Measurements from ENCODE around the gene STEAP3. TPM values are rescaled to one million over a fixed set of nuclear protein-coding genes. Genes with fewer than 3 reads are reported as not detected.

The STEAP3 gene
- total RNA-seq, 1 experiment from 2014 or later = 24.0 TPM

DNA sequence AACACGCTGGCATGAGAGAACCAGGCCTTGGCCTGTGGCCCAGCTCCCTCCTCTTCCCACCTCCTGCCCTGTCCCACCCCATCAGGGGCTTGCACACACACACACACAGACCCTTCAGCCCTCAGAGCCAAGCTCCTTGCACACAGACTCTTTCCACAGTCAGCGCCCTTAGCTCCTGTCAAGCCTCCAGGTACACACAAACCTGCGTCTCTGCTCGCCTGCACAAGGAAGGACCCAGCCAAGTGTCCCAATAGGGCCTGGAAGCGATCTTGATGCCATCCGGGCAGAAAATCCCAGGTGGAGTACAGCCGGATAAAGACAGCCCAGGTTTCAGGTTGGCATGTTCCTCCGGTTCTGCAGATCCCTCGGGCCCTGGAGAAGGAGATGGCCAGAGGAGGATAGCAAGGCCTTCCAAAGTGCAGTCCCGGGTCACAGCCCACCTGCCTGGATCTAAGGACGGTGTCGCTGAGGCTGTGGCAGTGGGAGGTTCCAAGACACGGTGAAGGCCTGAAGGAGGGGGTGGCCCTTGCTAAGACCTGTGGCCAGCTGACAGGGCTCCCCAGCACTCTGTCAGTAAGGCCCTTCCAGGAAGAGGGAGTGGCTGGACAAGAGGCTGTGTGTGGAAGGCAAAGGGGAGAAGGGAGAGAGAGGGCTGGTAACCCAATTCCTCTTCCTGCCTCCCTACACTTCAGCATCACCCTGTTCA, 18.5 kb upstream of the STEAP3 start:
- Mint-ChIP-seq H3K36me3 (no peaks in the 10 kb centered on the region), H3K27me3 (ENCODE audit: low read depth) (peaks cover 5% of the 10 kb centered on the region; the same call in 1 of the 2 replicates), H3K4me1 (peaks cover 4% of the 10 kb centered on the region; the same call in 1 of the 2 replicates), H3K4me3 (no peak overlapping the region), H3K27ac (no peak overlapping the region), H3K9me3 (no peaks in the 10 kb centered on the region)
- ATAC-seq (no peak), DNase-seq (ENCODE audit: low spot score) (no peak)
- ChIA-PET CTCF (no interaction called here), POLR2A (no interaction called here)
- TF ChIP-seq, protein P1, sequence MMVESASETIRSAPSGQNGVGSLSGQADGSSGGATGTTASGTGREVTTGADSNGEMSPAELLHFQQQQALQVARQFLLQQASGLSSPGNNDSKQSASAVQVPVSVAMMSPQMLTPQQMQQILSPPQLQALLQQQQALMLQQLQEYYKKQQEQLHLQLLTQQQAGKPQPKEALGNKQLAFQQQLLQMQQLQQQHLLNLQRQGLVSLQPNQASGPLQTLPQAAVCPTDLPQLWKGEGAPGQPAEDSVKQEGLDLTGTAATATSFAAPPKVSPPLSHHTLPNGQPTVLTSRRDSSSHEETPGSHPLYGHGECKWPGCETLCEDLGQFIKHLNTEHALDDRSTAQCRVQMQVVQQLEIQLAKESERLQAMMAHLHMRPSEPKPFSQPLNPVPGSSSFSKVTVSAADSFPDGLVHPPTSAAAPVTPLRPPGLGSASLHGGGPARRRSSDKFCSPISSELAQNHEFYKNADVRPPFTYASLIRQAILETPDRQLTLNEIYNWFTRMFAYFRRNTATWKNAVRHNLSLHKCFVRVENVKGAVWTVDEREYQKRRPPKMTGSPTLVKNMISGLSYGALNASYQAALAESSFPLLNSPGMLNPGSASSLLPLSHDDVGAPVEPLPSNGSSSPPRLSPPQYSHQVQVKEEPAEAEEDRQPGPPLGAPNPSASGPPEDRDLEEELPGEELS (CRISPR knock-in tag; IDR thresholded peaks at IDR 0.05) = no peak
- TF ChIP-seq, protein P2, sequence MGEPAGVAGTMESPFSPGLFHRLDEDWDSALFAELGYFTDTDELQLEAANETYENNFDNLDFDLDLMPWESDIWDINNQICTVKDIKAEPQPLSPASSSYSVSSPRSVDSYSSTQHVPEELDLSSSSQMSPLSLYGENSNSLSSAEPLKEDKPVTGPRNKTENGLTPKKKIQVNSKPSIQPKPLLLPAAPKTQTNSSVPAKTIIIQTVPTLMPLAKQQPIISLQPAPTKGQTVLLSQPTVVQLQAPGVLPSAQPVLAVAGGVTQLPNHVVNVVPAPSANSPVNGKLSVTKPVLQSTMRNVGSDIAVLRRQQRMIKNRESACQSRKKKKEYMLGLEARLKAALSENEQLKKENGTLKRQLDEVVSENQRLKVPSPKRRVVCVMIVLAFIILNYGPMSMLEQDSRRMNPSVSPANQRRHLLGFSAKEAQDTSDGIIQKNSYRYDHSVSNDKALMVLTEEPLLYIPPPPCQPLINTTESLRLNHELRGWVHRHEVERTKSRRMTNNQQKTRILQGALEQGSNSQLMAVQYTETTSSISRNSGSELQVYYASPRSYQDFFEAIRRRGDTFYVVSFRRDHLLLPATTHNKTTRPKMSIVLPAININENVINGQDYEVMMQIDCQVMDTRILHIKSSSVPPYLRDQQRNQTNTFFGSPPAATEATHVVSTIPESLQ (CRISPR knock-in tag; IDR thresholded peaks at IDR 0.05) = no peak
- TF ChIP-seq KAT7 (CRISPR knock-in tag; IDR thresholded peaks at IDR 0.05; ENCODE audit: borderline replicate concordance) (no peak), TP53 (CRISPR knock-in tag; IDR thresholded peaks at IDR 0.05) (no peak), CBFB (CRISPR knock-in tag; IDR thresholded peaks at IDR 0.05; ENCODE audit: low read depth) (no peak), NR1H2 (CRISPR knock-in tag; IDR thresholded peaks at IDR 0.05) (no peak), RORB (CRISPR knock-in tag; IDR thresholded peaks at IDR 0.05) (no peak), FOXJ3 (CRISPR knock-in tag; IDR thresholded peaks at IDR 0.05; ENCODE audit: borderline replicate concordance) (no peak), TEAD1 (CRISPR knock-in tag; IDR thresholded peaks at IDR 0.05) (no peak)
- TF ChIP-seq, protein P3, sequence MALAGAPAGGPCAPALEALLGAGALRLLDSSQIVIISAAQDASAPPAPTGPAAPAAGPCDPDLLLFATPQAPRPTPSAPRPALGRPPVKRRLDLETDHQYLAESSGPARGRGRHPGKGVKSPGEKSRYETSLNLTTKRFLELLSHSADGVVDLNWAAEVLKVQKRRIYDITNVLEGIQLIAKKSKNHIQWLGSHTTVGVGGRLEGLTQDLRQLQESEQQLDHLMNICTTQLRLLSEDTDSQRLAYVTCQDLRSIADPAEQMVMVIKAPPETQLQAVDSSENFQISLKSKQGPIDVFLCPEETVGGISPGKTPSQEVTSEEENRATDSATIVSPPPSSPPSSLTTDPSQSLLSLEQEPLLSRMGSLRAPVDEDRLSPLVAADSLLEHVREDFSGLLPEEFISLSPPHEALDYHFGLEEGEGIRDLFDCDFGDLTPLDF (CRISPR knock-in tag; IDR thresholded peaks at IDR 0.05) = no peak
- TF ChIP-seq, protein P4, sequence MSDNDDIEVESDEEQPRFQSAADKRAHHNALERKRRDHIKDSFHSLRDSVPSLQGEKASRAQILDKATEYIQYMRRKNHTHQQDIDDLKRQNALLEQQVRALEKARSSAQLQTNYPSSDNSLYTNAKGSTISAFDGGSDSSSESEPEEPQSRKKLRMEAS (CRISPR knock-in tag; IDR thresholded peaks at IDR 0.05) = no peak
- TF ChIP-seq, protein P5, sequence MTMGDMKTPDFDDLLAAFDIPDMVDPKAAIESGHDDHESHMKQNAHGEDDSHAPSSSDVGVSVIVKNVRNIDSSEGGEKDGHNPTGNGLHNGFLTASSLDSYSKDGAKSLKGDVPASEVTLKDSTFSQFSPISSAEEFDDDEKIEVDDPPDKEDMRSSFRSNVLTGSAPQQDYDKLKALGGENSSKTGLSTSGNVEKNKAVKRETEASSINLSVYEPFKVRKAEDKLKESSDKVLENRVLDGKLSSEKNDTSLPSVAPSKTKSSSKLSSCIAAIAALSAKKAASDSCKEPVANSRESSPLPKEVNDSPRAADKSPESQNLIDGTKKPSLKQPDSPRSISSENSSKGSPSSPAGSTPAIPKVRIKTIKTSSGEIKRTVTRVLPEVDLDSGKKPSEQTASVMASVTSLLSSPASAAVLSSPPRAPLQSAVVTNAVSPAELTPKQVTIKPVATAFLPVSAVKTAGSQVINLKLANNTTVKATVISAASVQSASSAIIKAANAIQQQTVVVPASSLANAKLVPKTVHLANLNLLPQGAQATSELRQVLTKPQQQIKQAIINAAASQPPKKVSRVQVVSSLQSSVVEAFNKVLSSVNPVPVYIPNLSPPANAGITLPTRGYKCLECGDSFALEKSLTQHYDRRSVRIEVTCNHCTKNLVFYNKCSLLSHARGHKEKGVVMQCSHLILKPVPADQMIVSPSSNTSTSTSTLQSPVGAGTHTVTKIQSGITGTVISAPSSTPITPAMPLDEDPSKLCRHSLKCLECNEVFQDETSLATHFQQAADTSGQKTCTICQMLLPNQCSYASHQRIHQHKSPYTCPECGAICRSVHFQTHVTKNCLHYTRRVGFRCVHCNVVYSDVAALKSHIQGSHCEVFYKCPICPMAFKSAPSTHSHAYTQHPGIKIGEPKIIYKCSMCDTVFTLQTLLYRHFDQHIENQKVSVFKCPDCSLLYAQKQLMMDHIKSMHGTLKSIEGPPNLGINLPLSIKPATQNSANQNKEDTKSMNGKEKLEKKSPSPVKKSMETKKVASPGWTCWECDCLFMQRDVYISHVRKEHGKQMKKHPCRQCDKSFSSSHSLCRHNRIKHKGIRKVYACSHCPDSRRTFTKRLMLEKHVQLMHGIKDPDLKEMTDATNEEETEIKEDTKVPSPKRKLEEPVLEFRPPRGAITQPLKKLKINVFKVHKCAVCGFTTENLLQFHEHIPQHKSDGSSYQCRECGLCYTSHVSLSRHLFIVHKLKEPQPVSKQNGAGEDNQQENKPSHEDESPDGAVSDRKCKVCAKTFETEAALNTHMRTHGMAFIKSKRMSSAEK (CRISPR knock-in tag; IDR thresholded peaks at IDR 0.05; ENCODE audit: borderline replicate concordance) = no peak

DNA sequence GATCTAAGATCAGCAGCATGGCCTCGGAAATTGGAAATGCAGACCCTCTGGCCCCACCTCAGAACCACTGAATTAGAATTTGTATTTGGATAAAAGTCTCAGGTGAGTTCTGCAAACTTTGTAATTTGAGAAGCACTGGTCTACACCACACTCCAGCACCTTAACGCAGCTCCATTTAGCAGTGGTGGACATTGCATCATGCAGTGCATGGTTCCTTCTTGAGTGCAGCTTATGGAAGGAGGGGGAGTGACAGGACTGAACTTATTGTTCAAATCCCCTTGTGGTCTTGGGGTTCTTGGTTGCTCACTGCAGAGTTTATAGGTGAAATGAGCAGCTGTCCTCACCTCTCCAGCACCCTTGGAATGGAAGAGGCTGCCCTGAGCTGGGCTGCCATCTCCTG, 17.4 kb upstream of the STEAP3 start:
- no peaks in the 10 kb centered on the region for H3K36me3 Mint-ChIP-seq
- POLR2A ChIA-PET = no interaction called here

More for the DNA sequence above, 17.4 kb upstream of the STEAP3 start:
- no peaks in the 10 kb centered on the region for H3K9me3 Mint-ChIP-seq
- no peak for ATAC-seq
- CTCF ChIA-PET = interaction anchor here (1.2 to 1.5 kb wide), 3 partner anchors 18 to 325 kb away, joined by 3 to 5 read pairs (median 3); partner anchors contain the start of gene STEAP3
- peaks cover 4% of the 10 kb centered on the region; the same call in 1 of the 2 replicates for H3K4me1 Mint-ChIP-seq
- DNase-seq (ENCODE audit: low spot score) = no peak
- H3K4me3 Mint-ChIP-seq = no peak overlapping the region
- TF ChIP-seq, protein P3 (CRISPR knock-in tag; IDR thresholded peaks at IDR 0.05) = no peak
- peak; percentile 90 for TF ChIP-seq GABPB1 (CRISPR knock-in tag; IDR thresholded peaks at IDR 0.05)
- no peaks in the 10 kb centered on the region; the same call in 1 of the 2 replicates for H3K27me3 Mint-ChIP-seq (ENCODE audit: low read depth)
- H3K27ac Mint-ChIP-seq = no peak overlapping the region
